ENCODE results near the gene MLPH.

DNA sequence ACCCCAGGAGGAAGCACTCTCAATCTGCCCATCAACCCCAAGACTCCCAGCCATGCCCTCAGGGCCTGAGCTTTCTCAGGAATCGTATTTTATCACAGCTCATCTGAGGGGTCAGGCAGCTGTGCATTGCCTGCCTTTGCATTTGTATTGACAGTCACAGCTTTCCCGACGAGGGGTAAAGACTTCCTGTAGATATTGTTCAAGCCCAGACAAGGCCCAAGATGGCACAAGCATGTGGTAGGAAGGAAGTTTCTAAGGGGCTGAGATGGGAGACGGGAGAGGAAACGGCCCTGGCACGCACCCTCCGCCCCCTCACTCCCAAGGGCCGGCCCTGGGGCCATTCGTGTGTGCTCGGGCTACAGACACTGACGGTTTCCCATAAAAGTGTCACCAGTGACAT lies 45.1 kb downstream of the MLPH start:
- TF ChIP-seq, protein P1, sequence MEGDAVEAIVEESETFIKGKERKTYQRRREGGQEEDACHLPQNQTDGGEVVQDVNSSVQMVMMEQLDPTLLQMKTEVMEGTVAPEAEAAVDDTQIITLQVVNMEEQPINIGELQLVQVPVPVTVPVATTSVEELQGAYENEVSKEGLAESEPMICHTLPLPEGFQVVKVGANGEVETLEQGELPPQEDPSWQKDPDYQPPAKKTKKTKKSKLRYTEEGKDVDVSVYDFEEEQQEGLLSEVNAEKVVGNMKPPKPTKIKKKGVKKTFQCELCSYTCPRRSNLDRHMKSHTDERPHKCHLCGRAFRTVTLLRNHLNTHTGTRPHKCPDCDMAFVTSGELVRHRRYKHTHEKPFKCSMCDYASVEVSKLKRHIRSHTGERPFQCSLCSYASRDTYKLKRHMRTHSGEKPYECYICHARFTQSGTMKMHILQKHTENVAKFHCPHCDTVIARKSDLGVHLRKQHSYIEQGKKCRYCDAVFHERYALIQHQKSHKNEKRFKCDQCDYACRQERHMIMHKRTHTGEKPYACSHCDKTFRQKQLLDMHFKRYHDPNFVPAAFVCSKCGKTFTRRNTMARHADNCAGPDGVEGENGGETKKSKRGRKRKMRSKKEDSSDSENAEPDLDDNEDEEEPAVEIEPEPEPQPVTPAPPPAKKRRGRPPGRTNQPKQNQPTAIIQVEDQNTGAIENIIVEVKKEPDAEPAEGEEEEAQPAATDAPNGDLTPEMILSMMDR (IDR thresholded peaks at IDR 0.05; ENCODE audit: low read depth, low read length, missing input control): no peak
- no peak for TF ChIP-seq YY1 (IDR thresholded peaks at IDR 0.05)
- TF ChIP-seq, protein P2, sequence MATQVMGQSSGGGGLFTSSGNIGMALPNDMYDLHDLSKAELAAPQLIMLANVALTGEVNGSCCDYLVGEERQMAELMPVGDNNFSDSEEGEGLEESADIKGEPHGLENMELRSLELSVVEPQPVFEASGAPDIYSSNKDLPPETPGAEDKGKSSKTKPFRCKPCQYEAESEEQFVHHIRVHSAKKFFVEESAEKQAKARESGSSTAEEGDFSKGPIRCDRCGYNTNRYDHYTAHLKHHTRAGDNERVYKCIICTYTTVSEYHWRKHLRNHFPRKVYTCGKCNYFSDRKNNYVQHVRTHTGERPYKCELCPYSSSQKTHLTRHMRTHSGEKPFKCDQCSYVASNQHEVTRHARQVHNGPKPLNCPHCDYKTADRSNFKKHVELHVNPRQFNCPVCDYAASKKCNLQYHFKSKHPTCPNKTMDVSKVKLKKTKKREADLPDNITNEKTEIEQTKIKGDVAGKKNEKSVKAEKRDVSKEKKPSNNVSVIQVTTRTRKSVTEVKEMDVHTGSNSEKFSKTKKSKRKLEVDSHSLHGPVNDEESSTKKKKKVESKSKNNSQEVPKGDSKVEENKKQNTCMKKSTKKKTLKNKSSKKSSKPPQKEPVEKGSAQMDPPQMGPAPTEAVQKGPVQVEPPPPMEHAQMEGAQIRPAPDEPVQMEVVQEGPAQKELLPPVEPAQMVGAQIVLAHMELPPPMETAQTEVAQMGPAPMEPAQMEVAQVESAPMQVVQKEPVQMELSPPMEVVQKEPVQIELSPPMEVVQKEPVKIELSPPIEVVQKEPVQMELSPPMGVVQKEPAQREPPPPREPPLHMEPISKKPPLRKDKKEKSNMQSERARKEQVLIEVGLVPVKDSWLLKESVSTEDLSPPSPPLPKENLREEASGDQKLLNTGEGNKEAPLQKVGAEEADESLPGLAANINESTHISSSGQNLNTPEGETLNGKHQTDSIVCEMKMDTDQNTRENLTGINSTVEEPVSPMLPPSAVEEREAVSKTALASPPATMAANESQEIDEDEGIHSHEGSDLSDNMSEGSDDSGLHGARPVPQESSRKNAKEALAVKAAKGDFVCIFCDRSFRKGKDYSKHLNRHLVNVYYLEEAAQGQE (IDR thresholded peaks at IDR 0.05): no peak
- TF ChIP-seq JUND (IDR thresholded peaks at IDR 0.05): no peak
- TF ChIP-seq GABPA (IDR thresholded peaks at IDR 0.05 in 1 of 2, conservative IDR thresholded peaks at IDR 0.05 in 1 of 2): no peak
- no peak for TF ChIP-seq EGR1 (IDR thresholded peaks at IDR 0.05; ENCODE audit: low read depth in 2 of 2)
- no peak for TF ChIP-seq FOXA1 (IDR thresholded peaks at IDR 0.05)
- no peak for TF ChIP-seq RAD21 (IDR thresholded peaks at IDR 0.05)
- TF ChIP-seq TAF1 (conservative IDR thresholded peaks at IDR 0.05): no peak
- TF ChIP-seq, protein P3, sequence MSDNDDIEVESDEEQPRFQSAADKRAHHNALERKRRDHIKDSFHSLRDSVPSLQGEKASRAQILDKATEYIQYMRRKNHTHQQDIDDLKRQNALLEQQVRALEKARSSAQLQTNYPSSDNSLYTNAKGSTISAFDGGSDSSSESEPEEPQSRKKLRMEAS (IDR thresholded peaks at IDR 0.05): no peak
- TF ChIP-seq, protein P4, sequence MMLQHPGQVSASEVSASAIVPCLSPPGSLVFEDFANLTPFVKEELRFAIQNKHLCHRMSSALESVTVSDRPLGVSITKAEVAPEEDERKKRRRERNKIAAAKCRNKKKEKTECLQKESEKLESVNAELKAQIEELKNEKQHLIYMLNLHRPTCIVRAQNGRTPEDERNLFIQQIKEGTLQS (IDR thresholded peaks at IDR 0.05): no peak
- TF ChIP-seq NR2F2 (IDR thresholded peaks at IDR 0.05): no peak
- no peak for TF ChIP-seq HNF4G (IDR thresholded peaks at IDR 0.05)
- TF ChIP-seq, protein P5, sequence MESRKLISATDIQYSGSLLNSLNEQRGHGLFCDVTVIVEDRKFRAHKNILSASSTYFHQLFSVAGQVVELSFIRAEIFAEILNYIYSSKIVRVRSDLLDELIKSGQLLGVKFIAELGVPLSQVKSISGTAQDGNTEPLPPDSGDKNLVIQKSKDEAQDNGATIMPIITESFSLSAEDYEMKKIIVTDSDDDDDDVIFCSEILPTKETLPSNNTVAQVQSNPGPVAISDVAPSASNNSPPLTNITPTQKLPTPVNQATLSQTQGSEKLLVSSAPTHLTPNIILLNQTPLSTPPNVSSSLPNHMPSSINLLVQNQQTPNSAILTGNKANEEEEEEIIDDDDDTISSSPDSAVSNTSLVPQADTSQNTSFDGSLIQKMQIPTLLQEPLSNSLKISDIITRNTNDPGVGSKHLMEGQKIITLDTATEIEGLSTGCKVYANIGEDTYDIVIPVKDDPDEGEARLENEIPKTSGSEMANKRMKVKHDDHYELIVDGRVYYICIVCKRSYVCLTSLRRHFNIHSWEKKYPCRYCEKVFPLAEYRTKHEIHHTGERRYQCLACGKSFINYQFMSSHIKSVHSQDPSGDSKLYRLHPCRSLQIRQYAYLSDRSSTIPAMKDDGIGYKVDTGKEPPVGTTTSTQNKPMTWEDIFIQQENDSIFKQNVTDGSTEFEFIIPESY (IDR thresholded peaks at IDR 0.05): no peak
